ENCODE measurements around the gene TMEM131.
A peak's percentile ranks its signal among the peaks of the same experiment; 100 is the strongest.

TMEM131 gene

GRCh38 chr2:97732436-97733340 is 263.1 kb downstream of the TMEM131 start:
- POLR2A ChIA-PET = no interaction called here
- H3K36me3 ChIP-seq (ENCODE audit: control insufficient read depth in 2 of 2, insufficient read depth in 1 of 2, low read length in 2 of 2) = no peaks in the 10 kb centered on the region
- no peak overlapping the region for H3K27ac ChIP-seq (ENCODE audit: extremely low read depth, low read depth, low read length)
- CTCF ChIA-PET = no interaction called here
- no peak for TF ChIP-seq ZNF398 (tag by site-specific recombination; IDR thresholded peaks at IDR 0.05)
- TF ChIP-seq EGR2 (tag by site-specific recombination; IDR thresholded peaks at IDR 0.05; ENCODE audit: low read depth) = peak; percentile 52
- no peak for TF ChIP-seq ZNF350 (tag by site-specific recombination; IDR thresholded peaks at IDR 0.05)
- TF ChIP-seq ZFHX2 (tag by site-specific recombination; conservative IDR thresholded peaks at IDR 0.05) = peak; percentile 53
- no peaks in the 10 kb centered on the region for H3K9me3 ChIP-seq (ENCODE audit: control insufficient read depth, insufficient read depth, low read depth, low read length)
- no peak overlapping the region for H3K4me3 ChIP-seq (ENCODE audit: low read depth, low read length)
- no peaks in the 10 kb centered on the region for H3K4me1 ChIP-seq (ENCODE audit: control insufficient read depth, insufficient read depth, low read length)

- no peak for TF ChIP-seq SP3 (tag by site-specific recombination; IDR thresholded peaks at IDR 0.05)
- no peak for TF ChIP-seq ZNF623 (tag by site-specific recombination; IDR thresholded peaks at IDR 0.05)
- no peak for TF ChIP-seq ZNF664 (tag by site-specific recombination; IDR thresholded peaks at IDR 0.05)
- no peak for TF ChIP-seq ATF2 (tag by site-specific recombination; IDR thresholded peaks at IDR 0.05; ENCODE audit: low read depth)
- TF ChIP-seq YY2 (tag by site-specific recombination; IDR thresholded peaks at IDR 0.05) = no peak
- TF ChIP-seq GFI1B (tag by site-specific recombination; IDR thresholded peaks at IDR 0.05) = no peak
- TF ChIP-seq ZNF830 (tag by site-specific recombination; IDR thresholded peaks at IDR 0.05; ENCODE audit: low read depth) = no peak
- no peak for TF ChIP-seq ZNF416 (tag by site-specific recombination; IDR thresholded peaks at IDR 0.05)
- ChIA-PET CTCF (interaction anchor here (0.8 to 1.4 kb wide), 2 partner anchors 9 to 35 kb away, joined by 7 read pairs; no protein-coding TSS in a partner anchor), POLR2A (no interaction called here)
- H3K27ac ChIP-seq (ENCODE audit: extremely low read depth, low read depth, low read length) = no peak overlapping the region
- H3K9me3 ChIP-seq (ENCODE audit: control insufficient read depth, insufficient read depth, low read depth, low read length) = no peaks in the 10 kb centered on the region
- H3K4me1 ChIP-seq (ENCODE audit: control insufficient read depth, insufficient read depth, low read length) = no peaks in the 10 kb centered on the region
- no peaks in the 10 kb centered on the region for H3K36me3 ChIP-seq (ENCODE audit: control insufficient read depth in 2 of 2, insufficient read depth in 1 of 2, low read length in 2 of 2)
- H3K4me3 ChIP-seq (ENCODE audit: low read depth, low read length) = no peak overlapping the region
These were observed 264.3 kb downstream of the TMEM131 start for GRCh38 chr2:97731274-97732020.

- H3K4me3 ChIP-seq (ENCODE audit: low read depth, low read length) = no peak overlapping the region
- no peak overlapping the region for H3K27ac ChIP-seq (ENCODE audit: extremely low read depth, low read depth, low read length)
- no peaks in the 10 kb centered on the region for H3K9me3 ChIP-seq (ENCODE audit: control insufficient read depth, insufficient read depth, low read depth, low read length)
- H3K4me1 ChIP-seq (ENCODE audit: control insufficient read depth, insufficient read depth, low read length) = no peaks in the 10 kb centered on the region
- CTCF ChIA-PET = interaction anchor here (0.5 to 1.4 kb wide), 5 partner anchors 10 to 44 kb away, joined by 3 to 7 read pairs (median 4); no protein-coding TSS in a partner anchor
- H3K36me3 ChIP-seq (ENCODE audit: control insufficient read depth in 2 of 2, insufficient read depth in 1 of 2, low read length in 2 of 2) = no peaks in the 10 kb centered on the region
- POLR2A ChIA-PET = interaction anchor here (0.6 kb wide), 1 partner anchor 158 kb away, joined by 4 read pairs; no protein-coding TSS in a partner anchor
- TF ChIP-seq ZNF214 (tag by site-specific recombination; IDR thresholded peaks at IDR 0.05; ENCODE audit: borderline replicate concordance) = no peak
- TF ChIP-seq YY2 (tag by site-specific recombination; IDR thresholded peaks at IDR 0.05) = no peak
- TF ChIP-seq IKZF3 (tag by site-specific recombination; IDR thresholded peaks at IDR 0.05) = no peak
- no peak for TF ChIP-seq MZF1 (tag by site-specific recombination; IDR thresholded peaks at IDR 0.05; ENCODE audit: borderline replicate concordance)
- no peak for TF ChIP-seq ZNF398 (tag by site-specific recombination; IDR thresholded peaks at IDR 0.05)
- no peak for TF ChIP-seq ZNF626 (tag by site-specific recombination; IDR thresholded peaks at IDR 0.05)
- TF ChIP-seq ZNF513 (tag by site-specific recombination; IDR thresholded peaks at IDR 0.05) = no peak
- no peak for TF ChIP-seq ZNF624 (tag by site-specific recombination; IDR thresholded peaks at IDR 0.05)
- TF ChIP-seq, protein P1, sequence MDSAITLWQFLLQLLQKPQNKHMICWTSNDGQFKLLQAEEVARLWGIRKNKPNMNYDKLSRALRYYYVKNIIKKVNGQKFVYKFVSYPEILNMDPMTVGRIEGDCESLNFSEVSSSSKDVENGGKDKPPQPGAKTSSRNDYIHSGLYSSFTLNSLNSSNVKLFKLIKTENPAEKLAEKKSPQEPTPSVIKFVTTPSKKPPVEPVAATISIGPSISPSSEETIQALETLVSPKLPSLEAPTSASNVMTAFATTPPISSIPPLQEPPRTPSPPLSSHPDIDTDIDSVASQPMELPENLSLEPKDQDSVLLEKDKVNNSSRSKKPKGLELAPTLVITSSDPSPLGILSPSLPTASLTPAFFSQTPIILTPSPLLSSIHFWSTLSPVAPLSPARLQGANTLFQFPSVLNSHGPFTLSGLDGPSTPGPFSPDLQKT (IDR thresholded peaks at IDR 0.05; ENCODE audit: borderline replicate concordance, low read depth, low read length) = no peak
These were observed 265.5 kb downstream of the TMEM131 start for GRCh38 chr2:97730245-97730644.

Data from HEK293 (cell line).